Measurements from ENCODE around the gene STIM2.
"Not testable (repeated sequence)": the region's sequence is repeated elsewhere in the genome, so short reads cannot be mapped to it uniquely, and the experiment has no call there.

STIM2 gene

GRCh38 chr4:26870576-26871262 is 10.1 kb downstream of the STIM2 start:
- no peak for DNase-seq

GRCh38 chr4:26871611-26872010 is 11.0 kb downstream of the STIM2 start:
- no peak for DNase-seq

GRCh38 chr4:26873391-26874026 is 12.9 kb downstream of the STIM2 start:
- peak; percentile 51 for DNase-seq

- no peak for DNase-seq
Observed at GRCh38 chr4:26874110-26874509, 13.5 kb downstream of the STIM2 start.

GRCh38 chr4:26877406-26877805 is 16.8 kb downstream of the STIM2 start:
- no peak for DNase-seq

- DNase-seq, result no peak
Observed at GRCh38 chr4:26877961-26878360, 17.3 kb downstream of the STIM2 start.

GRCh38 chr4:26878794-26879391 is 18.3 kb downstream of the STIM2 start:
- DNase-seq, result no peak

- DNase-seq, result no peak
Observed at GRCh38 chr4:26879805-26880204, 19.2 kb downstream of the STIM2 start.

- no peak for DNase-seq
Observed at GRCh38 chr4:26884026-26884425, 23.4 kb downstream of the STIM2 start.

GRCh38 chr4:26884486-26884988 is 23.9 kb downstream of the STIM2 start:
- DNase-seq, result no peak

GRCh38 chr4:26885912-26886274 is 25.3 kb downstream of the STIM2 start:
- DNase-seq, result peak; percentile 36

- no peak for DNase-seq
Observed at GRCh38 chr4:26887143-26887542, 26.5 kb downstream of the STIM2 start.

- DNase-seq, result no peak
Observed at GRCh38 chr4:26887809-26888208, 27.2 kb downstream of the STIM2 start.

GRCh38 chr4:26889356-26889755 is 28.7 kb downstream of the STIM2 start:
- DNase-seq, result no peak

GRCh38 chr4:26891054-26891453 is 30.4 kb downstream of the STIM2 start:
- no peak for DNase-seq

- DNase-seq, result no peak
Observed at GRCh38 chr4:26891867-26892266, 31.2 kb downstream of the STIM2 start.

- DNase-seq, result no peak
Observed at GRCh38 chr4:26892480-26893150, 32.0 kb downstream of the STIM2 start.

GRCh38 chr4:26893491-26893890 is 32.9 kb downstream of the STIM2 start:
- DNase-seq, result no peak

GRCh38 chr4:26894881-26895280 is 34.2 kb downstream of the STIM2 start:
- DNase-seq, result not testable (repeated sequence)

- DNase-seq, result no peak
Observed at GRCh38 chr4:26896636-26897035, 36.0 kb downstream of the STIM2 start.

GRCh38 chr4:26899991-26900390 is 39.4 kb downstream of the STIM2 start:
- DNase-seq, result no peak

- DNase-seq, result no peak
Observed at GRCh38 chr4:26900765-26901164, 40.1 kb downstream of the STIM2 start.

- DNase-seq, result no peak
Observed at GRCh38 chr4:26905172-26905571, 44.5 kb downstream of the STIM2 start.
